T1000 (cell line): ENCODE measurements around the gene GFPT2.
A peak's percentile ranks its signal among the peaks of the same experiment; 100 is the strongest.

Source experiments
- DNase-seq: peaks from one replicate; lab custom pipeline; 2025; ENCODE audit warnings: mixed read lengths; lab: John Stamatoyannopoulos, UW

Gene GFPT2

DNA sequence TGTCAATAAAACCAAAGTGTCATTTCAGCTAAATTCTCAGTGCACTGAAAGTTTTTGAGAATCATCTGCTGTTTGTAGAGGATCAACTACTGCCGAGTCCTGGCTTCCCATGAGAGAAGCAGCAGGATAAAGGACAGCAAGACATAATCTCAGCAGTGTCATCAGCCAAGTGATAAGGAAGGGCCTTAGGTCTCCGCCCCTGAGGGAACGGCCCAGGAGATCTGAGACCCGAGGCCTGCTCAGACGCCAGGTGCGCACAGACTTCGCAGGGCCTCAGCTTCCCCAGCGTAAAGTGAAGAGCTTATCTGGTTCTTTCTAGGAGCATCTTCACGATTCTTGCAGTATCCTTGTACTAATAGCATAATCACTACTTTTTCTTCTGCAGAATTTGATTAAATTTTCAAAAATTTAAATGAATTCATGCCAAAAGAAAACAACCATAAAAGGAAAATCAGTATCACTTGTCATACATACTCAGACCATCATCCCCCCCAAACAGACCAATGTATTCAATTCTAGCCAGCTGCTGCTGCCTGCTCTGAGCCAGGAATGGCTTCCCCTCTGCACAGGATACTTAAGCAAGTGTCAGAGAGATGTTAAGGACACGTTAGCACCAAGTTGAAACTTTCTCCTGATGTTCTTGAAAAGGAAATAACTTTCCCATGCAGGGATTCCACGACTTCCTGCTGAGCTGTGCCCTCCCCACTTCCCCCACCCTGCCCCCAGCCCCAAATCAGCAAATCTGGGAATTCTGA, 2.2 kb downstream of the GFPT2 start:
- no peak for DNase-seq

GRCh38 chr5:180350296-180350695, 2.8 kb downstream of the GFPT2 start:
- no peak for DNase-seq

DNA sequence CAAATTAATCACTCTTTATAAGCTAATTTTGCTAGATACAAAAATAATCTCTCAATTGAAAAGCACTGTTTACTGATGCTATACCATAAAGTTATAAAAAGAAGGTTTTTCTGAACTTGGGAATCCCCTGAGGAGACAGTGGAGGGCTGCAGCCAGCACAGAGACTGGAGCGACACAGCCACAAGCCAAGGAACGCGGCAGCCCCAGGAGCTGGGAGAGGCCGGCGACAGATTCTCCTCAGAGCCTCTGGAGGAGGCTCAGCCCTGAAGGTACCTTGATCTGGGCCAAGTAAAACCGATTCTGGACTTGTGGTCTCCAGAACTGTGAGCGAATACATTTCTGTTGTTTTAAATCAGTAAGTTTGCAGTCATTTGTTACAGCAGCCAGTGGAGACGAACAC, 3.7 kb downstream of the GFPT2 start:
- DNase-seq, result no peak

- no peak for DNase-seq
Observed at GRCh38 chr5:180348336-180348735, 4.8 kb downstream of the GFPT2 start.

DNA sequence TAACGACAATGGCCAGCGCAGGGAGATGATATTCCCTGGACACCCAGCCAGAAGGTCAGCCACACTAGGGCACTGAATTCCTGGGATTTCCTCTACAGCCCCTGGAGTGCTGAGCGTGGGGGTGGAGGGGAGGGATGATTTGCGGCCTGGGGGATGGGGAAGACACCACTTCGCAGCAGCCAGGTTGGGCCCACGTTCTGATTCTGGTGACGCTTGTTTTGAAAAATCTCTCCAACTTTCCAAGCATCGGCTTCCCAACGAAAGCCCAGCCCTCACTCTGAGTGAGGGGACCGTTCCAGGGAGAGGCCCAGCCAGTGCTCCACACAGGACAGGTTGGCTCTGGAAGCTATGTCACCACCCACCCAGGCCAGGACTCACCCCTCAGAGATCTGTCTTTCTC, 5.4 kb downstream of the GFPT2 start:
- DNase-seq, result no peak

DNA sequence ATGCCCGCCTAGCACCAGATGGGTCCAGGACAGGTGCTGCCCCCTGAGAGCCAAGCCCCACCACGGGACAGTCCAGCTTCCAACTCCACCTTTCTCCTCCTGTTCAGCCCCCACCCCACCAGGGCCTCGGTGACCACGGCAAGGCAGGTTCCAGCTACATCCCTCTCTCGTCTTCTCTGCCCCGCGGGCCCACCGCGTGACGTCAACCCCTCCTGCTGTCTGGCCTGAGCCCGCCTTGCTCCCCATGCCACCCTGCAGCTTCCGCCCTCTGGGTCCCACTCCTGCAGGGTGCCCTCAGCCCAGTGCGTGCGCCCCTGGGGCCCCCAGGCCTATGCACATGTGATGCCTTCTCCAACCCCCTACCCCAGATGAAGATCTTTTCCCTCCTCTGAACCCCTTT, 6.8 kb downstream of the GFPT2 start:
- no peak for DNase-seq

- DNase-seq, result no peak
Observed at GRCh38 chr5:180345781-180346180, 7.4 kb downstream of the GFPT2 start.

DNA sequence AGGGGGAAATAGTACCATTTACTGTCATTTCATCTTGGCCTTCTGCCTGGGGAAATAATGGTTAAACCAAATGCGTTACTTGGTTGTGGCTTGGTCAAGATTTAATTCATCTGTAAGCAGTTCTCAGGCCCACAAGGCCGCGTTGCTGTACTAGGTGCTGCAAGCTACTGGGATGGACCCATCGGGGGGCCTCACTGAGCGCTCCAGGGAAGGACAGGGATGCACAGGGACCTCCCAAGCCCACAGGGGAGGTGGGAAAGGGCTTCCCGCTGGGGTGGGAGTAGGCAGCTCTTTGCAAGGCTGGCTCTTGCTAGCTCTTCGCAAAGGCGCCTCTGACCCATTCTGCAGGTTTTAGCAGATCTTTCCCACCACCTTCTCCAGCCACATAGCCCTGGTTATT, 8.0 kb downstream of the GFPT2 start:
- no peak for DNase-seq

DNA sequence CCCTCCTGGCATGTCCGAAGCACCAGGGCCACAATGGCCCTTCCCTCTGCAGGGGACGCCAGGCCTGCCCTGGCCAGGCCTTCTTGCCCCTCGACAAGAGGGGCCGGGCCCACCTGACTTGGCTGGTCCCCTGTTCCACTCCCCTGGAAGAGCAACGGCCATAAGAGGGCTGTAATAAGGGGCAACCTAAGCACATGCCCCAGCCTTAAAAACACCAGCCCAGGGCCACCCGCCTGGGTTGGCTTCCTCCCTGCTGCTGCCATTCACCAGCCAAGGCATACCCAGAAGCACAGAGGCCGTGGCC, 8.5 kb downstream of the GFPT2 start:
- no peak for DNase-seq

- DNase-seq, result no peak
Observed at GRCh38 chr5:180343831-180344695, 9.1 kb downstream of the GFPT2 start.

DNA sequence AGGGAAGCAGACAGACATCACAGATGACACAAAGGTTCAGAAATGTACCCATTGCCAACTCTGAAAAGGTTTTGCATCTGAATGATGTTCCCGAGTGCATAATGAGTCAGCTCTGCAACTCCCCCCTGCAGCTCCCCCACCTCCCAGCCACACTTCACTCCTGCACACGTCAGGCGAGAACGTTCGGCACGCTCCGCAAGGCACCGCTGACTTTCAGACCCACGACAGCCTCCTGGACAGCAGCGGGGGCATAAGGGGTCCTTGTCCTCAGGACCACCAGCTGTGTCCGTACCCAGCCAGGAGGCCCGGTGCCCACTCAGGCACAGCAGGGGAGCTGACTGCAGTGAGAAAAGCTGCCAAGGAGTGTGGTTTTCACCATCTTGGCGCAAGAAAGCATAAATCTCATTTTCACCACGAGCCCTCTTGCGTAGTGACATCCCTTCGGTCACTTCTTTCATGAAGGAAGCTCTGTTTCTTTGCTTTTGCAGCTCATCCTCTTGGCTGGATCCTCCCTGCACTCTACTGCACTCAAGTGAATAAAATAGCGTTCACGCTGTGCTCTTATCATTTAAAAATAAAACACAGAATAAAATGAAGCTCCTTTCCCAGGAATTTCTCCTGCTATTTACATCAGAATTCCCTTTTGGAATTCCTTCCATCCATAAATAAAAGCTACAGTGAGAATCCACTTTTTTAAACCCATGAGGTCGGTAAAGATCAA, 9.9 kb downstream of the GFPT2 start:
- no peak for DNase-seq

- DNase-seq, result no peak
Observed at GRCh38 chr5:180341595-180341994, 11.5 kb downstream of the GFPT2 start.

DNA sequence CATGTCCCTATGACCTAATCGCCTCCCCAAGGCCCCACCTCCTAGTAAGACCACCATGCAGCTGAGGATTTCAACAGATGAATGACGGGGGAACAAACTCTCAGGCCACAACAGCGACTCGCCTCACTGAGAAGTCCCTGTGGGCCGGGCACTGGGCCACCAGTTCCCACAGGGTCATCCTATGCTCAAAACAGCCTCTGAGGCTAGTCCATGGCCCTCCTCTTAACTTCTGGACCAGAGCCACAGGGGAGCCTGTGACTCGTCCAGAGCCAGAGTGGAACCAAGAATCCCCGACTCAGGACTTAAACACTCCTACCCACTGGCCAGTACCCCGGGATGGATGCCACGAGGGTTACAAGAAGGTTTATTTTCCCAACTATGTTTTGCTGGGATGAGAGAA, 12.3 kb downstream of the GFPT2 start:
- no peak for DNase-seq

GRCh38 chr5:180339583-180340183, 13.5 kb downstream of the GFPT2 start:
- DNase-seq, result no peak

DNA sequence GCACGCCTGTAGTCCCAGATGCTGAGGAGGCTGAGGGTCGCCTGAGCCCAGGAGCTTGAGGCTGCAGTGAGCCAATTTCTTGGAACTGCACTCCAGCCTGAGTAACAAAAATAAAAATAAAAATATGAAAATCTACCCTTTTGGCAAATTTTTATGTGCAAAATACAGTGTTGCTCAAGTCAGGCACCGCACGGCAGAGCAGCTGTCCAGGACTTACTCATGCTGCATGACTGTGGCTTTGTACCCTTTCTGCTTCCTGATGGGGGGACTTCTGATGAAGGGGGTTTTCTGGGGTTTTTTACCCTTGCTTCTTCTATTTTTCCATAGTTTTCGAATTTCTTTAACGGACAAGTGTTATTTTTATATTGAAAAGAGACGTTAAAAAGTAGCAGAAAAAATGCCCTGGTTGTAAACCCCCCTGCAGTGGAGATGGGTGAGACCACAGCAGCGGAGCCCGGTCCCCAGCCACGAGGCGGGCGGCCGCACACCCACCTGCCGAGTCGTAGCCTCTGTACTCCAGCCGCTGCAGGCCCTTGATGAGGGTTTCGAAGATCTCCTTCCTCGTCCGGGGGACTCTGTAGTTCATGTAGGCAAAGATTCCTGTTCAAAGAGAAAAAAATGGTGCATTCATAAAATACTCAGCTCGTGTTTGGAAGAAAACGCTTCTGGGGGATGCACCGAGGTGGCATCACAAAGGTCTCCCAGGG, 15.0 kb downstream of the GFPT2 start:
- DNase-seq, result no peak

GRCh38 chr5:180336234-180337020, 16.7 kb downstream of the GFPT2 start:
- DNase-seq, result no peak

DNA sequence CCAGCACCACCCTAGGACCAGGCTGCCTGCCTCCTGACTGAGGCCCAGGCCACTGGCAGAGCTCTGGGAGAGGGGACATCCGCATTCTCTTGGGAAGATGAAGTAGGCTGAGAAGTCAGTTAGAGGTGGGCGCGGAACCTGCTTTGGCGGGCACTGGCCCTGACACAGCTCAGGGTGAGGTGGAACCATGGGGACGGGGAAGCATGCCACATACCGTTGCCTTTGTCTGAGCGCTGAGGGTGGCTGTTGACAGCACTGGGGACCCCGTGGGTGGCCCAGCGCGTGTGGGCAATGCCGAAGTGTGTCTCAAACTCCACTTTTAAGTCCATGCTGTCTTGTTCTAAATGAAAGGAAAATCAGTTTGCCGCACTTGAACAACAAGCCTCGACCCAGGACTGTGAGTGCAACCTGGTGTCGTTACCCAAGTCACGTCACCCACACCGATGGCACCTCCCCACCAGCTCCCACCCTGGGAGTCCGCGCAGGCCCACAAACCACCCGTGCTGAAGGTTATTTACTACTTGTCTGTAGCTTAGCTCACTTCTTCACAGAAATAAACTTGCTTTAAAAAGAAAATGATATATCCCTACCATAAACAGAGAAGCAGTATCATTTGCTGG, 17.4 kb downstream of the GFPT2 start:
- no peak for DNase-seq

- DNase-seq, result no peak
Observed at GRCh38 chr5:180334751-180335613, 18.2 kb downstream of the GFPT2 start.

DNA sequence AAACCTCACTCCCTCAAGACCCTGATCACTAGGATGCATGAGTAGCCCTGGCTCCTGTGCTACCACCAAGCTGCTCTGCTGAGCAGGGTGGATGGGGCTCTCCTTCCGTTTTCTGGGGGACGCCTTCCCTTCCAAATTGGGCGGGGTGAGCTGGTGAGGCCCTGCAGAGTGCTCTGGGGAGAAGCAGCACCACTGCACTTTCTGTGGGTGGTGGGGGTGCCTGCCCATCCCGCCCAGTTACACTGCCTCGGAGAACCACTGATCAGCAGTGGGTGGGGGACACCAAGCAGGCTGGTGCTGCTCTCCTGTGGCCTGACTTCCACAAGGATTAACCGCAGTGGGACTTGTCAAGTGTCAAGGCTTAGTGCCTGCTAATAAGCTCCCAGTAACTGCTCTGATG, 19.0 kb downstream of the GFPT2 start:
- no peak for DNase-seq

DNA sequence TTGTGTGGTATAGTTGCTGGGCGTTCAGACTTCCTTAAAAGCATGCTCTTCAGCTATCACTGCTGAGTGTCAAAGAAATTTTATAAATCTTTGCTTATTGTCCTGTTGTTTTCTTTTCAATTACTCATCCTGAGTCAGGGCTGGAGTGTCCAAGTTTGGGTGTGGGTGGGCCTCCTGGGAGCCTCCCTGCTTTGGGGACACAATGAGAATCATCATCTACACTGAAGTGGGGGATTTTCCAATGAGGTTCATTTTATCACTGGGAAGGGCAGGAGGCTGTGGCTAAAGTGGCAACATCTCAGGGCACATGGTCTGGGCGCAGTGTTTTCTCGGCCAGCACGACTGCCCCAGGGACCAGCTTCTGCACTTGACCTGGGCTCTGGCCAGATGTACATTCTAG, 19.5 kb downstream of the GFPT2 start:
- peak; percentile 22 for DNase-seq
